HG03280 (cell line): ENCODE measurements around the gene SLC9A3.

Experiments
- ATAC-seq: cut with Tn5 transposase; IDR thresholded peaks from one replicate; pipeline ENCODE4 v1.9.1; 2021; ENCODE audit warnings: mild to moderate bottlenecking, moderate library complexity; ENCODE audit not compliant: unreplicated experiment

SLC9A3 gene

DNA sequence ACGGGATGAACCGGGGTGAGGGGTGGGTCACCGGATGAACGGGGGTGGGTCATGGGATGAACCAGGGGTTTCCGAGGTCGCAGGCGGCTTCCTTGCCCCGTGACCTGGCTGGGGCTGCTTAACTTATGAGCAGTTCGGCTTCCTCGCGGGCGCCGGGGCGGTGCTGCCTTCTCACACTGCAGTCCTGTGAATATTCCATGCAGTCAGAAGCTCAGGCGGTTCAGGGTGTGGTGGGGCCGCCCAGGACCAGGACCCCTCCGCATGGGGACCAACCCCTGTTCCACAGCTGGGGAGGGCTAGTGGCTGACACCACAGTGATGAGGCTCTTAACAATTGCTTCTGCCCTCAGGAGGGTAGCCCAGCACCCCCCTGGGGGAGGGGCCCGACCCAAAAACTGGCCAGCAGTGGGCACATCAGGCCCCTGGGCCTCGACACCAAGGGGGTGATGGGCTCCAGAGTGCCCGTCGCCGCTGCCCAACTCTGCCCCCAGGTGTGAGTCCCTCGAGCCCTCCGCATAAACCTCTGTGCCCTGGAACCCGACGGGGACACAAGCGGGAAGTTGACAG lies 30.9 kb upstream of the SLC9A3 start:
- ATAC-seq: no peak

DNA sequence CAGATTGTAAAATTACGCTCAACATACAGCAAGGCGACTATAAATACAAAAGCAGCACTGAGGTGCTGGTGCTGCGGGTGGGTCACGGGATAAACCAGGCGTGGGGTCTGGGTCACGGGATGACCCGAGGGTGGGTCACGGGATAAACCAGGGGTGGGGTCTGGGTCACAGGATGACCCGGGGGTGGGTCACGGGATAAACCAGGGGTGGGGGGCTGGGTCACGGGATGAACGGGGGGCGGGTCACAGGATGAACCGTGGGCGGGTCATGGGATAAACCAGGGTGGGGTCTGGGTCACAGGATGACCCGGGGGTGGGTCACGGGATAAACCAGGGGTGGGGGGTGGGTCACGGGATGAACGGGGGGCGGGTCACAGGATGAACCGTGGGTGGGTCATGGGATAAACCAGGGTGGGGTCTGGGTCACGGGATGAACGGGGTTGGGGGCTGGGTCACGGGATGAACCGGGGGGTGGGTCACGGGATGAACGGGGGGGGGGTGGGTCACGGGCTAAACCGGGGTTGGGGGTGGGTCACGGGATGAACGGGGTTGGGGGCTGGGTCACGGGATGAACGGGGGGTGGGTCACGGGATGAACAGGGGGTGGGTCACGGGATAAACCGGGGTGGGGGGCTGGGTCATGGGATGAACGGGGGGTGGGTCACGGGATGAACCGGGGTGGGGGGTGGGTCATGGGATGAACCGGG lies 30.2 kb upstream of the SLC9A3 start:
- no peak for ATAC-seq

DNA sequence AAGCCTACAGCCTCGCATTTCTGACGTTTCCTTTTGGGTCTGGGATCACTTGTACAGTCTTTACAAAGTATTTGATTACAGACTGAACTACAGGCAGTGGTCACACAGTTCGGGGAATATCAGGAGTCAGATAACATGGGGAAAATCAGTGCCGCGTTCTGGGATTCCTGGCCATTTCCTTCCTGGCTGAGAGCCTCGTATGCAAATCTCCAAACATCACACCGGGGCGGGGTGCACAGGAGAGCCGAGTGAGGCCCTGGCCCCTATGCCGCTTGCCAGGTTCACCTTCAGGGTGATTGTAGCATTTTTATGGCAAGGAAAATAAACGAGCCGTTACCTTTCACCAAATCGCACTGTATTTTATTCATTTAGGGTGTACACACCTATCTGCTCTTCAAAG lies 29.6 kb upstream of the SLC9A3 start:
- no peak for ATAC-seq

DNA sequence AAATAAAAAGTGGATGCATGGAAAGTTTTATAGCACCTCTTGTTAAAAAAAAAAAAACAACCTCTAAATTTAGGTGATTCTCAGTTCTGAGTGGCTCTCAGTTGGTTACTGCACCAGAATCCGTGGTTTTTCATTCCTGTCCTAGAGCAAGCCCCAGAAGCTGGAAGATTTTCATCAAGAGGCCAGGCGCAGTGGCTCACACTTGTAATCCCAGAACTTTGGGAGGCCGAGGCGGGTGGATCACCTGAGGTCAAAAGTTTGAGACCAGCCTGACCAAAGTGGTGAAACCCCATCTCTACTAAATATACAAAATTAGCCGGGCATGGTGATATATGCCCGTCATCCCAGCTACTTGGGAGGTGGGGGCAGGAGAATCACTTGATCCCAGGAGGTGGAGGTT lies 27.2 kb upstream of the SLC9A3 start:
- no peak for ATAC-seq

DNA sequence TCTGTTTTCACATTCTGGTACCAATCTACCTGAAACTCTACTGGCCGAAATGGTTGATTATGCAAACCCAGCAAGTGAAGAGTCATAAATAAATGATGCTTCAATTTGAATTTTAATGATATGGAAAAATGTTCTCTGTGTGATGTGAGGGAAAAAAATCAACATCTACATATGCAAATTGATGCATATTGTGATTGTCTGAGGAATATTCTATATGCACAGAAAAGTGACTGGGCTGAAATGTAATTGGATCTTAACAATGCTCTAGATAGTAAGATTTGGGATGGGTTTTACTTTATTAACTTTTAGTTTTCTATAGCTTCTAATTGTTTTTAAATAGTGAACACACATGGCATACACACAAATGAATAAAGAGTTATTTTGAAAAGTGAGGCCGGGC lies 25.0 kb upstream of the SLC9A3 start:
- ATAC-seq: no peak

DNA sequence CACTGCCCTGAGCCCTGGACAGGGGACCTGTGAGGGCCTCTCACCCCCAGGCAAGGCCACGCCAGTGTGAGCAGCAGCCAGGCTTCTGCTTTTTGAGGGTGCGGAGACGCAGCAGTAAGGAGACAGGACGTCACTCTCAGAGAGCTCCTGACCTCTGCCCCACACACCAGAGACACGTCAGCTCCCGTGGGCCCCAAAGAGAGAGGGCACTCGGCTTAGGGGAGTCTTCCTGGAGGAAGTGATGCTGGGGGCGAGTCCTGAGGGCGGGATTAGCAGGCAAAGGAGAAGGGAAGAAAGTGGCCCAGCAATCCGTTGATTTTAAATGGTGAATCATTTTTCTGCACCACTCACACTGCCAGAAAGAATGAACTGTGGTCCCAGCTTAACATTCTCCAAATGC lies 24.0 kb upstream of the SLC9A3 start:
- ATAC-seq: no peak

DNA sequence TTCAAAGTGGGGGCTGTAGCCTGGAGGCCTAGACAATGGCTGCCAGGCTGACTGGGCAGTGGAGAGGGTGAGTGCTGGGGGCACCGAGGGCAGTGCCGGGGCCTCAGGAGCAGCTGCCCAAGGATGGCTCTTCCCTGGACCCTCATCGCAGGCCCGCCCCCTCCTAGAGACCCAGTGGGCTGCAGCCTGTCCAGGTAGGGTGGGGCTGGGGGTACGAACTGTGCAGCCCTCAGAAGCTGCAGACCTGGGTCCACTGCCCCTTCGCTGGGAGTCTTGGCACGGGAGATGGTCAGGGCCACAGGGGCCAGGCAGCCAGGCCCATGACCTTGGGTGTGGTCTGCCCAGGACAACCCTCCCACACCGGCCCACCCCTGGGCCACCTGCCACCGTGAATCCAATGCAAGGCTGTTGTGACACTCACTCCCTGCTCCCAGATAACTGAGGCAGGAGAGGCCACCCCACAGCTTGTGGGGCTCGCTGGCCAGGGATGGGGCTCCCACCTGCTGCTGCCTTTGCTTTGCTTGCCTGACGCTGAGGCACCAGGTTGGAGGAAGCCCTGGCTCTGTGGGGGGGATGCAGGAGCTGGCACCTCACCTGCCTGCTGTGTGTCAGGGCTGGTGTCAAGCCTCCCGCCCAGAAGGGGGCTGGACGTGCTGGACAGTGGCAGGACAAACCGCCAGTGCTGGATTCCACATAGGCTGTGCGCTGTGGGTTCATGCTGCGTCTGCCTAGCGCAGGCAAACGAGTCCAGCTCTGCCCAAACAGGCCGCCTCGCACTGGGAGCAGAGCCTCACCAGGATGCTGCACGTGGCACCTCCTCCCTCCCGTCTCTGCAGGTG lies 23.1 kb upstream of the SLC9A3 start:
- no peak for ATAC-seq

DNA sequence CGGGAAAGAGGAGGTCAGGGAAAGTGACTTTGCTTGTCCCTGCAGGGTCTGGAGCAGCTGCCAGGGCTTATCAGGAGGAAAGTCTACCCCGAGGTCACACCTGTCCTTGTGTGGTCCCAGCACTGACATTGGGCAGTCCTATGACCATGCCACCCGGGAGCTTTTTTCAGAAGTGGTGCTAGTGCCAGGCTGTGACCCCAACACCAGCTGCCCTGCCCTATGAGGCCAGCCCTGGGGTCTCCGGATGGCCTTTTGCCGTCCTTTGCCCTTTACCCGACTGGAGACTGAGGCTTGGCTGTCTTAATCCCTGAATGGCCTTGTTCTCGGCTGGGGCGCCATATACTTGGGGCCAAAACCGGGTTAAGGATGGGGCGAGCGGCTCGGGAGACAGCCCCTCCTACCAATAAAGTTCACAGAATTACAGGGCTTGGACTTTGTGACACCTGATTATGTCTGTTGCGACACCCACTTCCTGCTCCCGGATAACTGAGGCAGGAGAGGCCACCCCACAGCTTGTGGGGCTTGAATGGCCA lies 22.2 kb upstream of the SLC9A3 start:
- no peak for ATAC-seq

DNA sequence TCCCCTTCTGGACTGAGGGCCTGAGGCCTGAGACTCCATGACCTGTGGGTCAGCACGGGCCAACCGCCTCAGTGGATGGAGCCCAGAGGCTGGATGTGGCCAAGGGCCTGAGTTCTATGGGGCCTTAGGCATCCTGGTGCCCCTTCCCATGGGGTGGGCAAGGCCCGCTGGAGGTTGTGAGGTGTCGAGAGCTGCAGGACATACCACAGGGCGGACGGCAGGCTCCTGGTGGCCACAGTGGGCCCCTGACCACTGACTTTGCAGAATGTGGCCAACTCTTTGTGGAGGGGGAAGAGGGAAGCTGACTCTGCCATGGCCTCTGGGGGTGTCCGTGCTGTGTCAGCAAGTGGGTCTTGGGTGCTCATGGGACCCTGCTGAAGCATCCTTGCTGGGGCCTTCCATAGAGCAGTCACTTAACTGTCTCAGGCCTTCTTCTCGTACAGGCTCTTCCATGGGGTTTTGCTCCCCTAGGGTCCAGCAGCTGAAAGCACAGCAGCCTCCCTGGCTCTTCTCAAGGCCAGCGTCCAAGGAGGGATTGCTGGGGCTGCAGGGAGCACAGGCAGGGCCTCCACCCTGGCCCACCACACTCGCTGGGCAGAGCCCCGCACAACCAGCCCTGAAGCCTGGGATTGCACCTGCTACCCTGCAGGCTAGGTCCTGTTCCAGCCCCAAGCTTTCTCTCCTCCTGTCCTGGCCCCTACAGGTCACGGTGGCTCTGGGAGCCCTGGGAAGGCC lies 21.6 kb upstream of the SLC9A3 start:
- no peak for ATAC-seq

DNA sequence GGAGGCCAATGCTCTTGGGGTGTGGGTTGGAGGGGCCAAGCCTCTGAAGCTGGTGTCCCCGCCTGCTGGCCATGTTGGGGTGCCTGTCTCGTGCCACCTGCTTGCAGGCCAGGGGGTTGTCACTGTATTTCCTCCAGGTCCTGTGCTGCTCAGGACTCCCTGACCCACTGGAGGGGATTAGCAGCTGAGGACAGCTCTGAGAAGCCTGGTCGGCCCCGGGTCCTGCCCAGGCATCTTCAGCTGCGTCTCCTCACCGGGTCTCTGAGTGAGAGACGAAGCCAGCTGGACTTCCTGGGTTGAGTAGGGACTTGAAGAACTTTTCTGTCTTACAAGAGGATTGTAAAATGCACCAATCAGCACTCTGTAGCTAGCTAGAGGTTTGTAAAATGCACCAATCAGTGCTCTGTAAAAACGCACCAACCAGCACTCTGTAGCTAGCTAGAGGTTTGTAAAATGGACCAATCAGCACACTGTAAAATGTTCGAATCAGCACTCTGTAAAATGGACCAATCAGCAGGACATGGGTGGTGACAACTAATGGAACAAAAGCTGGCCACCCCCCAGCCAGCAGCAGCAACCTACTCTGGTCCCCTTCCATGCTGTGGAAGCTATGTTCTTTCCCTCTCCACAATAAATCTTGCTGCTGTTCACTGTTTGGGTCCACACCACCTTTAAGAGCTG lies 20.6 kb upstream of the SLC9A3 start:
- no peak for ATAC-seq

DNA sequence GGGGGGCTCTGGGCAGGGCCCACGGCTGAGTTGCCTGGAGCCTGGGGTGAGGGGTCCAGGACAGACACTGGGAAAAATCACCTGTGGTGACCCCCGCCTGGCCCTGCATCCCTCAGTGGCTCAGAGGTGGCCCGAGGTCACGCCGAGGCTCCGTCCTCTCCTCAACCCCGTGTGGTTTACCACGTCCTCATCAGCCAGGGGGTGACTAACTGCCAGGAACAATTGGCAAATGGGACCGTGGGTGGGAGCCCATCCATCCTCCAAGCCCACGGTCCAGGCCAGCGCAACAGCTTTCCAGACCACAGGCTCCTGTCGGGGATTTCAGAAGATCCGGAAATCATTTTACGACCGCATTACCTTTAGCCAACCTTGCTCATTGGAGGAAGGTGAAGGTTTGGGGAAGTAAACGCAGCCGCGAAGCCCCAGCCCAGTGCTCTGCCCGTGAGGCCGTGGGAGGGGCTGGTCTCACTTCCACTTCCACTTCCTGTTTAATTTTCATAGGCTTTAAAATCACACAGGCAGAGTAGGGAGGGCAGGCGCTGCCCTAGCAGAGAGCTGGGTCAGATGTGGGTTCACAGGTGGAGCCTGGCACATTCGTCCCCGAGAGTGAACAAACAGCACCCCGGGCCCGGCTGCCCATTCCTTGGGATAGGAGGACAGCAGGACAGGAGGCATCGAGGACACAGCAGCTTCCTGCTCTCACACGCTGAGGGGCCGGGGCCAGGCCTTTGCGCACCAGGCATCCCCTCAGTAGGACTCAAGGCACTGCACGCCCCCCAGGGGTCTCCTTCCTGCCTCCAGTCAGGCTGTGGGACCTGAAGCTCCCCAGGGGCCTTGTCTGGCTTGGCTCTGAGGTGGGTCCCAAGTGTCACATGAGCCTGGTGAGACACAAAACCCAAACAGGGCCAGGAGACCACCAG lies 19.8 kb upstream of the SLC9A3 start:
- peak; percentile 94 for ATAC-seq

DNA sequence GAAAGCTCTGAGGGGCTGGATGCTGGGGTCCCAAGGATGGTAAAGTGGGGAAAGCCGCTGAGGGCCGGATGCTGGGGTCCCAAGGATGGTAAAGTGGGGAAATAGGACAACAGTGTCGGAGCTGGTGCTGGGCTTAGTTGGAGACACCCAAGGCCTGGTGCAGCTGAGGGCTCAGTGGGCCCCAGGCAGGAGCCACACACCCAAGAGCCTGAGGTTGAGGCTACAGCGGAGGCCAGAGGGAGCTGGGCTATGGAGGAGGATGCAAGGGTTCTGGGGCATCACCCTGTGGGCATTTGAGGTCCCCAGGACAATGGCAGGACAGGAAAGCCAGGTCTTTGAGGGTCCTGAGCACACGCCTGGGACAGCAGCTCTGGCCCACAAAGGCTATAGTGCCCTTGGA lies 19.1 kb upstream of the SLC9A3 start:
- ATAC-seq: no peak

DNA sequence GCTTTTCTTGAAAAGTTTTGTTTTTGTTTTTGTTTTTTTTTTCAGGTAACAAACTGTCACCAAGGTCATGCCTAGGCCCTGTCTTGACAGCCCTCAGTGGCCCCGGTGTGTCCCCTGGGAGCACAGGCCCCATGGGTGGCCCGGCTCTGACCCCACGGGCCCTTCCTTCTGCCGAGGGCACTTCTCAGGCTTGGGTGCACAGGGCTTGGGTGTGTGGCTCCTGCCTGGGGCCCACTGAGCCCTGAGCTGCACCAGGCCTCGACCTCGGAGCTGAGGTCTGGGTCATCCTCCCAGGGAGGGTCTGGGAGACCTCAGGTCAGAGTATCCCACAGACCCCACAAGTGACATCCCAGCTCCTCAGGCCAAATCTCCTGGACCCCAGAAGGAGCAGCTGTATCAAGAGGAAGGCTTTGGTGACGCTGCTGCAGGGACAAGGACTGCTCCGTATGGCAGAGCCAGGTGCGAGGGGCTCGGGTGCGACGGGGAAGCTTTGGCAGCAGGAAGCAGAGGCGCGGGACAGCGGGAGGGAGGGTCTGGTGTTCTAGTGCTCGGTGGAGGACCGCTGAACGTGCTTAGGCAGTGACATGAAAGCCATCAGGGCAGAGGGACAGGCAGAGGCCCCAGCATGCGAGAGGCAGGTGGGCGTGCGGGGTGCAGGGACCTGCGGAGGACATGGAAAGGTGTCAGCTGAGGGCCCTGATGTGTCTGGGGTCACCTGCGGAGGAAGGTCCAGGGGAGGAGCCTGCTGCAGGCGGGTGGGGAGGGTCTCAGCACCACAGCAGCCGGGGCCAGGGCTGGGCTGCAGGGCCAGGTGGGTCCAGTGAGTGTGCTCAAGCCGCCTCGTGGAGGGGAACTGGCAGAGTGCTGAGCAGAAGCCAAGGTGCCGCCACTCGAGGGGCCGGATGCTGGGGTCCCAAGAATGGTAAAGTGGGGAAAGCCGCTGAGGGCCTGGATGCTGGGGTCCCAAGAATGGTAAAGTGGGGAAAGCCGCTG lies 18.4 kb upstream of the SLC9A3 start:
- no peak for ATAC-seq

DNA sequence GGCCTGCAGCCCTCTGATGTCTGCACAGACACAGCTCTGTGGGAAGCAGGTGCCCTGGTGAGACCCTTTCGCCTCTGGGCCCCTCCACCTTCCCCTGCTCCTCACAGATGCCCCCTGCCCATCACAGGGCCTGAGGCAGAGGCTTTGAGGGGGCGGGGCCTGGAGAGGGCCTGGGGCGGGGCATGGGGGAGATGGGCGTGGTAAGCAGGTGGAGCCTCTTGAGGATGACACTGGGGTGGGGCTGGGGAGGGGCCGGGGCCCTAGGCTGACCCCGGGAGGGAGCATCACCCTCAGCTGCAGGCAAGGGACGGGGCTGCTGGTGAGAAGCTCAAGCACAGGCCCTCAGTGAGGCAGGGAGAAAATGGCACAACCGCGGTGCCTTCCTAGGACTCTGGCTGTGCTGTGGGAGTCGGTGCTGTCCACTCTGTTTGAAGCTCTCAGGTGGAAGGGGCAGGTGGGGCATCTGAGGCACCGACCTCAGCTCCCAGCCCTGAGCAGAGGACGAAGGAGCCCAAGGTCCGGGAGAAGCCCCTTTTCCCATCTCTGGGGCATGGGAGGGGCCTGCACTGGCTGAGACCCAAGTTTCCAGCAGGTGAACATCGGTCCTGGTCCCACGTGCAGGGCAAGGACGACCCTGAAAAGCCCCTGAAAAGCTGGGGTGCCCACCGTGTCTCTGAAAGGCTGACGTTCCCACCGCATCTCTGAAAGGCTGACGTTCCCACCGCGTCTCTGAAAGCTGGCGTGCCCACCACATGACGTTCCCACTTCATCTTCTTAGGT lies 17.5 kb upstream of the SLC9A3 start:
- no peak for ATAC-seq

DNA sequence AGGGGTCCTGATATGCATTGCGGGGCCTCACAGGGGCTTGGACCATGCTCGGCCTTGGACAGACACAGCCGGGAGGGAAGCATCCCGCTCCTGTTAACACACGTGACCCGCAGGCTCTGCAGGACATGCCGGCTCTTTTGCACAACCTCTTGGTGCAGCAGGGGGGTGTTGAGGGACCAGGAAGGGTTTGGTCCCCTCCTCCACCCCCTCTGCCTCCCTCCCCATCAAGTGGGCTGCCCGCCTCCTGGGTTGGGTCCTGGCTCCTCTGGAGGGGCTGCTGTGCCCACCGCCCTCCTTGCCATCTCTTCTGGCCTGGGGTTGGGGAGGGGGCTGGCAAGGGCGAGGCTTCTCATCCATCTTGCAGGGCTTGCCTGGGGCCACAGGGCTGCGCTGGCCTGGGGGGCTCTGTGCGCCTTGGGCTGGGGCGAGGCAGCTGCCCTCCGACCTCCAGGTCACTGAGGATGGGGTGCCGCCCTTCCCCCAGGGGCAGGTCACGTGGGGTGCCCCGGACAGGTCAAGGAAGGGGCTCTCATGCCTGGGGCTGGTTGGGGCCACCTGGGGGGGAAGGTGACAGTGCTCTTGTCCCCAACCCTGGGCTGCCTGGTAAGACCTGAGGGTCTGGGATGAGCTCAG lies 16.8 kb upstream of the SLC9A3 start:
- ATAC-seq: no peak

DNA sequence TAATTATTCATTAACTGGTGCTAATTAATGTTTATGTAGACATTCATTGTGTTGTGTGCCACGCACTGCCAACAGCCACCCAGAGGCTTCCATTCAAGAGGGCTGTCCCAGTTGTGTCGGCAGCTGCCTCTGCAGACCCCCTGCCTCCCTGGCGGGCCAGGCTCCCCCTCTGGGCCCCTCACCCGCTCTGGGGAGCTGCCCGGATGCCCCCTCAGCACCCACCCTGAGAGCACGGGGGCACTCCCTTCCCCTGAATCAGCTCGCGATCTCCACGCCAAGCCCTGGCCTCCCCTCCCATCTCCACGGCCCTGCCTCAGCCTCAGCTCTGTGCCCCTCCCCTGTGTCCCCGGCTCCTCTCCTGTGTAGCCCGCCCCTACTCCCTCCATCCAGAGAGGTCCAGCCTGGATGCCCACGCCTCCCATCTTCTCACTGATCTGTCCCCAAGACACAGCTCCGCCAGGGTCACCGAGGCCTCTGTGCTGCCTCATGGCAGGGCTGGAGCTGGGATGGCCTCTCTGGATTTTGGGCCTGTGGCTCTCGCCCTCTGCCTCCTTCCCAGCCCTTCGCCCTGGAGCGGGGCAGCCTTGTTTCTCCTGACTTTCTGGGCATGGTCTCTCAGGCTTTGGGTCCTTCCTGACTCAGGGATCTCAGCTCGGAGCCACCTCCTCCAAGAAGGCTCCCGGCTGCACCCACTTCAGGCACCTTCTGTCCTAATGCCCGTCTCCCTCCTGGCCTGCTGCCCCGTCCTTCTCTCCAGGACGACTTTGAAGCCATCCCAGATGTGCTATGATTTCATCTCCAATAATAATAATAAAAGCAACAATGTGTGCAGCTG lies 16.0 kb upstream of the SLC9A3 start:
- ATAC-seq: no peak
